Common myeloid progenitor, CD34-positive (primary cell): ENCODE measurements around the gene EPN2.

ENCODE experiments used
- CTCF ChIA-PET: fragments of 350-600 bp; sonication (Branson Sonifier 250); formaldehyde crosslinking; loops from one replicate; lab custom pipeline; 2021; ENCODE audit warnings: antibody characterized with exemption; lab: Charles Lee
- POLR2A ChIA-PET: fragments of 350-600 bp; sonication (Branson Sonifier 250); formaldehyde crosslinking; loops from one replicate; lab custom pipeline; 2021; ENCODE audit warnings: antibody characterized with exemption; lab: Charles Lee
- DNase-seq, 3 donors: peaks; one replicate each; pipeline versions ENCODE4 v3.0.0 to v3.0.0-alpha.2; 2013
- H3K27ac ChIP-seq, 2 experiments: 1 replicate in 1 of 2; 2 replicates in 1 of 2; pipeline ENCODE4 v1.7.0; 2013; ENCODE audit warnings: inconsistent platforms in 2 of 2, low read length in 2 of 2, mild to moderate bottlenecking in 2 of 2, low read depth in 1 of 2, moderate library complexity in 1 of 2; ENCODE audit not compliant: severe bottlenecking in 2 of 2, insufficient read depth in 1 of 2, poor library complexity in 1 of 2
- H3K27me3 ChIP-seq, 5 experiments: replicated peaks in 2 of 5; 1 replicate in 3 of 5; 2 replicates in 2 of 5; pipeline versions ENCODE4 v1.6.1 to v1.7.0; 2013; ENCODE audit warnings: low read length in 4 of 5, mild to moderate bottlenecking in 2 of 5, moderate library complexity in 2 of 5, inconsistent platforms in 1 of 5; ENCODE audit not compliant: insufficient read depth in 5 of 5, control insufficient read depth in 4 of 5
- H3K36me3 ChIP-seq, 4 experiments: 1 replicate in 2 of 4; 2 replicates in 2 of 4; pipeline versions ENCODE4 v1.6.1 to v1.7.0; 2013; ENCODE audit warnings: low read length in 3 of 4, control low read depth in 1 of 4, mild to moderate bottlenecking in 1 of 4; ENCODE audit not compliant: control insufficient read depth in 4 of 4, insufficient read depth in 4 of 4
- H3K4me1 ChIP-seq, 4 experiments: 1 replicate in 3 of 4; 2 replicates in 1 of 4; pipeline versions ENCODE4 v1.6.1 to v1.7.1; 2013; ENCODE audit warnings: low read length in 3 of 4, mild to moderate bottlenecking in 3 of 4, control low read depth in 1 of 4, inconsistent platforms in 1 of 4, moderate library complexity in 1 of 4; ENCODE audit not compliant: control insufficient read depth in 4 of 4, insufficient read depth in 4 of 4; ENCODE audit errors: control extremely low read depth in 1 of 4
- H3K4me3 ChIP-seq, 7 experiments: 1 replicate in 4 of 7; 2 replicates in 3 of 7; pipeline versions ENCODE4 v1.5.1 to v1.7.0; 2013; ENCODE audit warnings: mild to moderate bottlenecking in 7 of 7, low read length in 6 of 7, moderate library complexity in 6 of 7, inconsistent platforms in 2 of 7, low read depth in 2 of 7, control low read depth in 1 of 7; ENCODE audit not compliant: insufficient read depth in 4 of 7, control insufficient read depth in 1 of 7; ENCODE audit errors: extremely low read depth in 1 of 7
- H3K9me3 ChIP-seq, 5 experiments: 1 replicate in 4 of 5; 2 replicates in 1 of 5; pipeline versions ENCODE4 v1.6.1 to v1.7.1; 2013; ENCODE audit warnings: low read length in 4 of 5, mild to moderate bottlenecking in 2 of 5, inconsistent platforms in 1 of 5, low read depth in 1 of 5, moderate library complexity in 1 of 5; ENCODE audit not compliant: control insufficient read depth in 4 of 5, insufficient read depth in 2 of 5; ENCODE audit errors: control extremely low read depth in 1 of 5
- WGBS: methylation state at CpG from one replicate; pipeline ENCODE4 v1.1.5; 2013; ENCODE audit not compliant: insufficient coverage; 5-methylcytosine and 5-hydroxymethylcytosine counted together

The EPN2 gene

DNA sequence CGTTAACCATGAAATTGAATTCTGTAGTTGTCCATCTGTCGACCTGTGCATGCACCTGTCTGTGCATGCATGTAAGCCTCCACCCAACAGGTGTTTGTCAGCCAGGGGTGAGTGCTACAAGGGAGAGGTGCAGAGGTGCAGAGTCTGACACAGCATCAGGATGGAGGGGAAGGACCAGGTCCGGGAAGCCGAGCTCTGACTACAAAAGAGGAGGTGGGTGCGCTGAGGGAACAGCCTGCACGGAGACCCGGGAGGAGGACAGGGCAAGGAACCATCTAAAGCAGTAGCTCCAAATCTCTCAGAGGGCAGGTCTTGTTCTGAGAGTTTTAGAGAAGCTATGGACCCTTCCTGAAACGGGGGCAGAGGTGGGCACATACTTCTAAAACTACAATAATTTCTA, 71.2 kb downstream of the EPN2 start:
- peaks cover 18 to 40% (median 31%) of the 10 kb centered on the region in 4 experiments for H3K4me1 ChIP-seq
- POLR2A ChIA-PET, result interaction anchor here (1.3 kb wide), 1 partner anchor 14 kb away, joined by 3 read pairs; no protein-coding TSS in a partner anchor
- peaks cover 0 to 19% (median 15%) of the 10 kb centered on the region in 5 experiments for H3K27me3 ChIP-seq
- CTCF ChIA-PET, result interaction anchor here (0.9 kb wide), 1 partner anchor 9 kb away, joined by 5 read pairs; no protein-coding TSS in a partner anchor
- no peak overlapping the region for H3K27ac ChIP-seq
- H3K9me3 ChIP-seq, result no peaks in the 10 kb centered on the region
- H3K36me3 ChIP-seq, result no peaks in the 10 kb centered on the region
- DNase-seq, result no peak
- 100% methylated on average over 7 of the region's 8 CpGs for WGBS
- H3K4me3 ChIP-seq, result no peak overlapping the region

- H3K9me3 ChIP-seq, result no peaks in the 10 kb centered on the region
- no peak for DNase-seq
- CTCF ChIA-PET, result interaction anchor here (1.0 to 1.1 kb wide), 2 partner anchors 12 to 22 kb away, joined by 4 read pairs; no protein-coding TSS in a partner anchor
- H3K36me3 ChIP-seq, result no peaks in the 10 kb centered on the region
- H3K27me3 ChIP-seq, result peaks cover 0 to 19% (median 15%) of the 10 kb centered on the region in 5 experiments
- POLR2A ChIA-PET, result interaction anchor here (1.3 kb wide), 1 partner anchor 12 kb away, joined by 3 read pairs; no protein-coding TSS in a partner anchor
- H3K4me1 ChIP-seq, result peaks cover 14 to 27% (median 22%) of the 10 kb centered on the region in 4 experiments
- no peak overlapping the region for H3K27ac ChIP-seq
- H3K4me3 ChIP-seq, result no peak overlapping the region
- 100% methylated on average over 4 of the region's 5 CpGs for WGBS
These were observed 72.5 kb downstream of the EPN2 start for GRCh38 chr17:19309701-19310100.

DNA sequence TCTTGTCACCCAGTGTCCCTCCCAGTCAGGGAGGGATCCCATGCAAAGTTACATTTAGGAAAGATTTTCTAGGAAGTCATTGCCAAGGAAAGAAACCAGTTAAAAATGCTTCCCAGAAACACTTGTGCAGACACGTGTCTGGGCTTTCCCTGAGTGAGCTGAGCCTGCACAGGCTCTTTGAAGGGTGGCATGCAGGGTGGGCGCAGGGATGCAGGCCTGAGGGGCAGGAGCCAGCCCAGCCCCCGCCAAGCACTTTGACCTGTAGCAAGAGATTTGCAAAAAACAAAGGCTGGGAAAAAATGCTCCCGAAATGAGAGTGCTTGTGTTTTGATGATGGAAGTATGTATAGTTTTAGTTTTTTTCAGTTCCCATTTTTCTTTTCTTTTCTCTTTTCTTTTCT, 73.0 kb downstream of the EPN2 start:
- Histone ChIP-seq H3K9me3 (no peaks in the 10 kb centered on the region), H3K27ac (no peak overlapping the region), H3K4me3 (no peak overlapping the region), H3K36me3 (no peaks in the 10 kb centered on the region), H3K27me3 (peaks cover 0 to 19% (median 15%) of the 10 kb centered on the region in 5 experiments), H3K4me1 (peaks cover 11 to 22% (median 18%) of the 10 kb centered on the region in 4 experiments)
- WGBS, result 100% methylated on average over 1 of the region's 4 CpGs
- POLR2A ChIA-PET, result no interaction called here
- DNase-seq, result no peak
- CTCF ChIA-PET, result interaction anchor here (2.9 kb wide), 1 partner anchor 29 kb away, joined by 13 read pairs; no protein-coding TSS in a partner anchor

- peaks cover 0 to 19% (median 15%) of the 10 kb centered on the region in 5 experiments for H3K27me3 ChIP-seq
- no peak overlapping the region for H3K27ac ChIP-seq
- ChIA-PET CTCF (interaction anchor here (2.9 kb wide), 1 partner anchor 28 kb away, joined by 13 read pairs; no protein-coding TSS in a partner anchor), POLR2A (no interaction called here)
- H3K4me3 ChIP-seq, result no peak overlapping the region
- DNase-seq, result no peak
- H3K4me1 ChIP-seq, result peaks cover 3 to 14% (median 9%) of the 10 kb centered on the region in 4 experiments
- 100% methylated on average over 1 of the region's 5 CpGs for WGBS
- H3K9me3 ChIP-seq, result no peaks in the 10 kb centered on the region
- no peaks in the 10 kb centered on the region for H3K36me3 ChIP-seq
These were observed 73.8 kb downstream of the EPN2 start for GRCh38 chr17:19311016-19311415.

- CTCF ChIA-PET, result interaction anchor here (1.1 to 2.9 kb wide), 2 partner anchors 25 to 28 kb away, joined by 3 to 13 read pairs; no protein-coding TSS in a partner anchor
- H3K9me3 ChIP-seq, result no peaks in the 10 kb centered on the region
- H3K27me3 ChIP-seq, result peaks cover 0 to 19% (median 18%) of the 10 kb centered on the region in 5 experiments
- POLR2A ChIA-PET, result no interaction called here
- WGBS, result 93% methylated on average over 3 of the region's 6 CpGs
- no peak overlapping the region for H3K27ac ChIP-seq
- H3K4me1 ChIP-seq, result peaks cover 2 to 8% (median 3%) of the 10 kb centered on the region in 4 experiments
- no peaks in the 10 kb centered on the region for H3K36me3 ChIP-seq
- peak in 1 of 3 donors; percentile 26 for DNase-seq
- no peak overlapping the region for H3K4me3 ChIP-seq
These were observed 74.5 kb downstream of the EPN2 start for GRCh38 chr17:19311421-19312215.

- Histone ChIP-seq H3K4me3 (no peak overlapping the region), H3K27ac (no peak overlapping the region), H3K4me1 (peaks cover 0 to 4% (median 0%) of the 10 kb centered on the region in 4 experiments), H3K9me3 (no peaks in the 10 kb centered on the region), H3K36me3 (no peaks in the 10 kb centered on the region), H3K27me3 (peaks cover 0 to 19% (median 19%) of the 10 kb centered on the region in 5 experiments)
- 100% methylated on average over 6 of the region's 7 CpGs for WGBS
- ChIA-PET CTCF (interaction anchor here (1.1 to 2.9 kb wide), 2 partner anchors 24 to 27 kb away, joined by 3 to 13 read pairs; no protein-coding TSS in a partner anchor), POLR2A (no interaction called here)
- DNase-seq, result no peak
These were observed 75.2 kb downstream of the EPN2 start for GRCh38 chr17:19312406-19312805.
